NCI-H2171 (cell line): Measurements from ENCODE around the gene KRT28.
"Not testable (repeated sequence)": the region's sequence is repeated elsewhere in the genome, so short reads cannot be mapped to it uniquely, and the experiment has no call there.

ENCODE experiments used
- DNase-seq: peaks from one replicate; lab custom pipeline; 2025; lab: John Stamatoyannopoulos, UW

KRT28 gene

GRCh38 chr17:40779181-40779909, 20.4 kb downstream of the KRT28 start:
- DNase-seq = no peak

- no peak for DNase-seq
Measured at GRCh38 chr17:40778461-40778860, 21.3 kb downstream of the KRT28 start.

GRCh38 chr17:40777971-40778370, 21.8 kb downstream of the KRT28 start:
- no peak for DNase-seq

DNA sequence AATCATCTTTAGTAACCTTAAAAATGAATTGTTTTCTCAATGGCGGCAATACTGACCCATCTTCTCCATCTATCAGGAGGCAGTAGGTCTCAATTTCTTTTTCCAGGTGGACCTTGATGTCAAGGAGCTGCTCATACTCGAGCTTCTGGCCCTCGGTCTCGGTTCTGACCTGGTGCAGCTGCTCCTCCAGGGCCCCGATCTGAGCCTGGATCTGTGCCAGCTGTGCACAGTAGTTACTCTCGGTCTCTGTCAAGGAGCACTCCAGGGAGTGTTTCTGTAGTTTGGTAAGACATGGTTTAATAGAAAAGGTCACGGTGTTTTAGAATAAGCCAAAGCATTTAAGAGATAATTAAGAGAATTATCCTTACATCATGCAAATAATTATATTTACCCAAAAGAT, 22.3 kb downstream of the KRT28 start:
- DNase-seq = no peak

- no peak for DNase-seq
Measured at GRCh38 chr17:40775945-40776344, 23.8 kb downstream of the KRT28 start.

DNA sequence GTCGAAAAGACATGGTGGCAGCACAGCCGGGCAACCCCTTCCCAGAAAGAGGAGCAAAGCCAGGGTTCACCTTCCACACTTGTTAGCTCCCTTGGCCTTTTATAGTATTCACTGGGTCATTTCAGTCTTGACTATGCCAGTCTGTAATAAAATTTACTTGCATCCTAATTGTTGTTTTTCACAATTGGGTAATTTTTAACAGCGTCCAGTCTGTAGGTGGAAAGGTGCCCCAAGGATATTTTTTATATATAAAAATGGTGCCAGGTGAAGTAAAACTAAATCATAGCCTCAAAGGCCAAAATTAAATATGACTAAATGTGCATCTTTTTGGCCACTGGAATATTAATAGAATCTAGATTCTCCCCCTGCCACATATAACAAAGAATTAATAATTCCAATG, 27.7 kb downstream of the KRT28 start, which contains the start of gene KRT26:
Gene KRT26, minus strand, starts transcription at position 101 of the 400 bp plus-strand sequence. Its CDS starts 88 bp downstream, at position 13.
- DNase-seq = no peak

DNA sequence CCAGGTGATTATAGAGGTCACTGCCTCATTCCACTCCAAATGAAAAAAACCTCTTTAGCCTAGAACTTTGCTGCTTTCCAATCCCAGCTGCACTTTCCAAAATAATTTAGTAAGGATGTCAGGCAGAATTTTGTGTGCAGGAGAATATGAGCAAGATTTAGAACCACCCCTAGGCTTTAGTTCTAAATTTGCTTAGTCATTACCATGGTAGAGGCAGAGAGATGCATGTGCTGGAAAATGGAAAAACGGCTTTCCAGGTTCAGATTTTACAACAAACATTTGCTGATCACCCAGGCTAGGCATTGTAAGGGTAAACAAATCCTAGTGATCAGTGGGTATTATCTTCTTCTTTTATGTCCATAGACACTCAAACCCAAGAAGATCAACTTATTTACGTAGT, 34.1 kb downstream of the KRT28 start:
- no peak for DNase-seq

DNA sequence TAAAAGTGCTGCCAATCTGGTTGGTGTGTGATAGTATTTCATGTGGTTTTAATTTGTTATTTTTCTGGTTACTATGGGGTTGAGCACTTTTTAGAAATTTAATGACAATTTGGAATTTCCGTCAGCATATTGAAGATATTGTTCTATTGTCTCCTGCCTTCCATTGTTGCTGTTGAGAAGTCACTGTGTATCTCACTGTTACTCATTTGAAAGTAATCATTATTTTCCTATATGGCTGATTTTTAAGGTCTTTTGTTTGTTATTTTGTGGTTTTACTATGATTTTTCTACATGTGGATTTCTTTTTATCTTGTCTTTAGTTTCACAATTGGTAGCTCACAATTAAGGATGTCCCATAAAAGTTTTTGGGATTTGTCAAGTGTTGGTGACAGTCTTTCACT, 36.0 kb downstream of the KRT28 start:
- no peak for DNase-seq

DNA sequence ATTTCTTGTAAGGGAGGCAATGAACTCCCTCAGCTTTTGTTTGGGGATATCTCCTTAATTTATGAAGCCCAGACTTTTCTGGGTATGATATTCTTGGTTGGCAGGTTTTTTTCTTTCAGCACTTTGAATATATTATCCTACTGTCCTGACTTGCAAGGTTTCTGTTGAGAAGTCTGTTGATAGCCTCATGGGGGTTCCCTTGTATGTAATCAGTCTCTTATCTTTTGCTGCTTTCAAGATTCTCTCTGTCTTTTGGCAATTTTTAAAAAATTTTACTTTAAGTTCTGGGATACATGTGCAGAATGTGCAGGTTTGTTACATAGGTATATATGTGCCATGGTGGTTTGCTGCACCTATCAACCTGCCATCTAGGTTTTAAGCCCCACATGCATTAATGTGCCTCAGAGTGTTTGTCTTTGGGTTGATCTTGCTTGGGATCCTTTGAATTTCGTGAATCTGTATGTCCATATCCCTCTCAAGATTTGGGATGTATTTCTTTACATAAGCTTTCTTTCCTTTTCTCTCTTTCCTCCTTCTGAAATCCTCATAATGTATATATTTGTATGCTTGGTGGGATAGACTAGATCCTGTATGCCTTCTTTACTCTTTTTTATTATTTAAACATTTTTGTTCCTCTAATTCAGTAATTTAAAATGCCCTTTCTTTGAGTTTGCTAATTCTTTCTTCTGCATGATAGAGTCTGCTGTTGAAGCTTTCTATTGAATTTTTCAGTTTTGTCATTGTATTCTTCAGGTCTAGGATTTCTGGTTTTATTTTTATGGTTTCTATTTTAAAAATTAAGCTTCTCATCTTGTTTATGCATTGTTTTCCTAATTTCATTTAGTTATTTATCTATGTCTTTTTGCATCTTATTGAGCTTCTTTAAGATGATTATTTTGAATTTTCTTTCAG, 39.4 kb downstream of the KRT28 start:
- DNase-seq = no peak

DNA sequence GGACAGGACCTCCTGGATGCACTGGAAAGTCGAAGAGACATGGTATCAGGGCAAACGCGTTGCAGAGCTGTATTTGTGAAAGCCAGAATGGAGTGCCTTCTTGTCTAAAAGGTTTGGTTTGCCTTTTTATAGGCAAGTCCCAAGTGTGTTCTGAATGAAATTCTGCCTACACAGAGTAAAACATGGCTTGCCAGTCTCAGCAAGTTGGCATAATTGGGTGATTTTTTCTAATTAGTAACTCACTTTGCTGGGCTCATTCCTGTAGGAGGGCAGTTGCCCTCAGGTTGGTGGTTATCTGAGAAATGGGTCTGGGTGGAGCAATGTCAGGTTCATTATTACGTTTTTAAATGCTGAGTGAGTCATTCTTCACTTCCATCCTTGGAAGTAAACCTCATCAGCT, 44.5 kb downstream of the KRT28 start, which contains the start of gene KRT25:
Gene KRT25, minus strand, starts transcription at position 101 of the 400 bp plus-strand sequence. Its CDS starts 60 bp downstream, at position 41.
- DNase-seq = no peak

DNA sequence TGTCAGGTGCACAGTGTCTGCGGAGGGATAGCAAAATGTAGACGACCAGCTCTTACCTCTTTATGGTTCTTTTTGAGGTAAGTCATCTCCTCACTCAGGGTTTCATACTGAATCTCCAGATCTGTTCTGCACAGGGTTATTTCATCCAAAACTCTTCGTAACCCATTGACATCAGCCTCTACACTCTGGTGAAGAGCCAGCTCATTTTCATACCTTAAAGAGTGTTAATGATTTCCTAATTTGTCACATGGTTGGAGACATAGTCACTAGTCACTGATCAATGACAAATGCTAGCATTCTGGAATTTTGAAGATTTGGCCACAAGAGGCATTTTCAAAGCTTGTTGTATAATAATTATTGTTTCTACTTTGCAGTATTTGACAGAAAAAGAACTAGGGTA, 46.0 kb downstream of the KRT28 start:
- DNase-seq = no peak

DNA sequence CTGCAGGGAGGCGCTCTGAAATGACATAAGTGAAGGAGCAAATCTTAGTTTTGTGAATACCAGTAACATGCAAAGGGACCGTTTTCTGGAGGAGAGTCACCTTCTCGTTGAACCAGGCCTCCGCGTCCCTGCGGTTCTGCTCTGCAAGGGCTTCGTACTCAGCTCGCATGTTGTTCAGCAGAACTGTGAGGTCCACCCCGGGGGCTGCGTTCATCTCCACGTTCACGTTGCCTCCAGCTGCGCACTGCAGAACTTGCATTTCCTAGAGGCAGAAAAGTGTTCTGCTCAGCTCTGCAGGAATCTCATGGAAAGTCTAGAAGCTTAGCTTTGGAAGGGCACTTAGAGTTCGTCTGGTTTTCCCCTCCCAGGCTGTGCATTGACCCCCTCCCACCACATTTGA, 48.7 kb downstream of the KRT28 start:
- DNase-seq = no peak

DNA sequence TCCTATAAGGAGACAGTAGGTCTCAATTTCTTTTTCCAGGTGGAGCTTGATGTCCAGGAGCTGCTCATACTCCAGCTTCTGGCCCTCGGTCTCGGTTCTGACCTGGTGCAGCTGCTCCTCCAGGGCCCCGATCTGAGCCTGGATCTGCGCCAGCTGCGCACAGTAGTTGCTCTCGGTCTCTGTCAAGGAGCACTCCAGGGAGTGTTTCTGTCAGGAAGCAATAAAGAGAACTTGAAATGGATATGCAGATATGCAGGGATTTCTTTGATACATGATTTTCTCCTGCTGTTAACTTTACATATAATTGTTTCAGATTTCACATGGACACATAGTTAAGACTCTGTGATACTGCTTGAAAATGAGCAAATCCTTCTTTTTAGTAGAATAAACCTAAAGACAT, 49.4 kb downstream of the KRT28 start:
- no peak for DNase-seq

DNA sequence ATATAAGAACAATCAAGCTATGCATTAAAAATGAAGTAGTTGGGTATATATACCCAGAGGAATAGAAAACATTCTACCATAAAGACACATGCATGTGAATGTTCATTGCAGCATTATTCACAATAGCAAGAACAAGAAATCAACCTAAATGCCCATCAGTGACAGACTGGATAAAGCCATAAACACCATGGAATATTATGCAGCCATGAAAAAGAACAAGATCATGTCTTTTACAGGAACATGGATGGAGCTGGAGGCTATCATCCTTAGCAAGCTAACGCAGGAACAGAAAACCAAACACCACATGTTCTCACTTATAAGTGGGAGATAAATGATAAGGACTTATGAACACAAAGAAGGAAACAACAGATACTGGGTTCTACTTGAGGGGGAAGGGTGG, 51.1 kb downstream of the KRT28 start:
- not testable (repeated sequence) for DNase-seq
